ENCODE results near the gene SH3TC1.

GRCh38 chr4:8282742-8283141 lies 83.7 kb downstream of the SH3TC1 start:
- TF ChIP-seq CREB1 (IDR thresholded peaks at IDR 0.05; ENCODE audit: low read depth) (no peak), ELK1 (IDR thresholded peaks at IDR 0.05; ENCODE audit: low read depth, low read length) (no peak), EZH2 (IDR thresholded peaks at IDR 0.05; ENCODE audit: borderline replicate concordance, control insufficient read depth, low read depth, low read length) (no peak), JUNB (IDR thresholded peaks at IDR 0.05) (no peak), RAD21 (IDR thresholded peaks at IDR 0.05; ENCODE audit: insufficient read depth, low read depth, low read length) (no peak), ZNF24 (IDR thresholded peaks at IDR 0.05) (no peak)
- TF ChIP-seq, protein P1, sequence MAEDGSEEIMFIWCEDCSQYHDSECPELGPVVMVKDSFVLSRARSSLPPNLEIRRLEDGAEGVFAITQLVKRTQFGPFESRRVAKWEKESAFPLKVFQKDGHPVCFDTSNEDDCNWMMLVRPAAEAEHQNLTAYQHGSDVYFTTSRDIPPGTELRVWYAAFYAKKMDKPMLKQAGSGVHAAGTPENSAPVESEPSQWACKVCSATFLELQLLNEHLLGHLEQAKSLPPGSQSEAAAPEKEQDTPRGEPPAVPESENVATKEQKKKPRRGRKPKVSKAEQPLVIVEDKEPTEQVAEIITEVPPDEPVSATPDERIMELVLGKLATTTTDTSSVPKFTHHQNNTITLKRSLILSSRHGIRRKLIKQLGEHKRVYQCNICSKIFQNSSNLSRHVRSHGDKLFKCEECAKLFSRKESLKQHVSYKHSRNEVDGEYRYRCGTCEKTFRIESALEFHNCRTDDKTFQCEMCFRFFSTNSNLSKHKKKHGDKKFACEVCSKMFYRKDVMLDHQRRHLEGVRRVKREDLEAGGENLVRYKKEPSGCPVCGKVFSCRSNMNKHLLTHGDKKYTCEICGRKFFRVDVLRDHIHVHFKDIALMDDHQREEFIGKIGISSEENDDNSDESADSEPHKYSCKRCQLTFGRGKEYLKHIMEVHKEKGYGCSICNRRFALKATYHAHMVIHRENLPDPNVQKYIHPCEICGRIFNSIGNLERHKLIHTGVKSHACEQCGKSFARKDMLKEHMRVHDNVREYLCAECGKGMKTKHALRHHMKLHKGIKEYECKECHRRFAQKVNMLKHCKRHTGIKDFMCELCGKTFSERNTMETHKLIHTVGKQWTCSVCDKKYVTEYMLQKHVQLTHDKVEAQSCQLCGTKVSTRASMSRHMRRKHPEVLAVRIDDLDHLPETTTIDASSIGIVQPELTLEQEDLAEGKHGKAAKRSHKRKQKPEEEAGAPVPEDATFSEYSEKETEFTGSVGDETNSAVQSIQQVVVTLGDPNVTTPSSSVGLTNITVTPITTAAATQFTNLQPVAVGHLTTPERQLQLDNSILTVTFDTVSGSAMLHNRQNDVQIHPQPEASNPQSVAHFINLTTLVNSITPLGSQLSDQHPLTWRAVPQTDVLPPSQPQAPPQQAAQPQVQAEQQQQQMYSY (CRISPR knock-in tag; IDR thresholded peaks at IDR 0.05): no peak
- TF ChIP-seq, protein P2, sequence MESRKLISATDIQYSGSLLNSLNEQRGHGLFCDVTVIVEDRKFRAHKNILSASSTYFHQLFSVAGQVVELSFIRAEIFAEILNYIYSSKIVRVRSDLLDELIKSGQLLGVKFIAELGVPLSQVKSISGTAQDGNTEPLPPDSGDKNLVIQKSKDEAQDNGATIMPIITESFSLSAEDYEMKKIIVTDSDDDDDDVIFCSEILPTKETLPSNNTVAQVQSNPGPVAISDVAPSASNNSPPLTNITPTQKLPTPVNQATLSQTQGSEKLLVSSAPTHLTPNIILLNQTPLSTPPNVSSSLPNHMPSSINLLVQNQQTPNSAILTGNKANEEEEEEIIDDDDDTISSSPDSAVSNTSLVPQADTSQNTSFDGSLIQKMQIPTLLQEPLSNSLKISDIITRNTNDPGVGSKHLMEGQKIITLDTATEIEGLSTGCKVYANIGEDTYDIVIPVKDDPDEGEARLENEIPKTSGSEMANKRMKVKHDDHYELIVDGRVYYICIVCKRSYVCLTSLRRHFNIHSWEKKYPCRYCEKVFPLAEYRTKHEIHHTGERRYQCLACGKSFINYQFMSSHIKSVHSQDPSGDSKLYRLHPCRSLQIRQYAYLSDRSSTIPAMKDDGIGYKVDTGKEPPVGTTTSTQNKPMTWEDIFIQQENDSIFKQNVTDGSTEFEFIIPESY (IDR thresholded peaks at IDR 0.05): no peak

Data from GM12878 (cell line).